ENCODE results near the gene HNRNPK.

DNA sequence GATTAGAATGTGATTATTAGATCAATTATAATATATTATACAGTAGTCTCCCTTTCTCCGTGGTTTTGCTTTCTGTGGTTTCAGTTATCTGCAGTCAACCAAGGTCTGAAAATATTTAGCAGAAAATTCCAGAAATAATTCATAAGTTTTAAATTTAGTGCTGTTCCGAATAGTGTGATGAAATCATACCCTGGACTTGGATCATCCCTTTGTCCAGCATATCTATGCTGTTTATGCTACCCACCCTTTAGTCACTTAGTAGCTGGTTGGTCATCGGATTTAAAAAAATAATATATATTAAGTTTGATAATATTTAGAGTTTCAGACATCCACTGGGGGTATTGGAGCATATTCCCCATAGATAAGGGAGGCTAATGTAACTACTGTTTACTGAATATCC, 20.2 kb upstream of the HNRNPK start:
- TF ChIP-seq RAD21 (IDR thresholded peaks at IDR 0.05; ENCODE audit: low read depth) (no peak), FOXM1 (IDR thresholded peaks at IDR 0.05; ENCODE audit: borderline replicate concordance, low read depth) (no peak), ZBTB7A (IDR thresholded peaks at IDR 0.05; ENCODE audit: low read depth) (no peak), CREB1 (IDR thresholded peaks at IDR 0.05; ENCODE audit: low read depth) (no peak), TAF1 (IDR thresholded peaks at IDR 0.05; ENCODE audit: low read depth) (no peak), TEAD4 (IDR thresholded peaks at IDR 0.05) (no peak), EP300 (IDR thresholded peaks at IDR 0.05; ENCODE audit: borderline replicate concordance) (no peak), CEBPB (IDR thresholded peaks at IDR 0.05) (no peak), EGR1 (IDR thresholded peaks at IDR 0.05) (no peak)
- TF ChIP-seq, protein P1, sequence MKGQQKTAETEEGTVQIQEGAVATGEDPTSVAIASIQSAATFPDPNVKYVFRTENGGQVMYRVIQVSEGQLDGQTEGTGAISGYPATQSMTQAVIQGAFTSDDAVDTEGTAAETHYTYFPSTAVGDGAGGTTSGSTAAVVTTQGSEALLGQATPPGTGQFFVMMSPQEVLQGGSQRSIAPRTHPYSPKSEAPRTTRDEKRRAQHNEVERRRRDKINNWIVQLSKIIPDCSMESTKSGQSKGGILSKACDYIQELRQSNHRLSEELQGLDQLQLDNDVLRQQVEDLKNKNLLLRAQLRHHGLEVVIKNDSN (IDR thresholded peaks at IDR 0.05): no peak
- TF ChIP-seq, protein P2, sequence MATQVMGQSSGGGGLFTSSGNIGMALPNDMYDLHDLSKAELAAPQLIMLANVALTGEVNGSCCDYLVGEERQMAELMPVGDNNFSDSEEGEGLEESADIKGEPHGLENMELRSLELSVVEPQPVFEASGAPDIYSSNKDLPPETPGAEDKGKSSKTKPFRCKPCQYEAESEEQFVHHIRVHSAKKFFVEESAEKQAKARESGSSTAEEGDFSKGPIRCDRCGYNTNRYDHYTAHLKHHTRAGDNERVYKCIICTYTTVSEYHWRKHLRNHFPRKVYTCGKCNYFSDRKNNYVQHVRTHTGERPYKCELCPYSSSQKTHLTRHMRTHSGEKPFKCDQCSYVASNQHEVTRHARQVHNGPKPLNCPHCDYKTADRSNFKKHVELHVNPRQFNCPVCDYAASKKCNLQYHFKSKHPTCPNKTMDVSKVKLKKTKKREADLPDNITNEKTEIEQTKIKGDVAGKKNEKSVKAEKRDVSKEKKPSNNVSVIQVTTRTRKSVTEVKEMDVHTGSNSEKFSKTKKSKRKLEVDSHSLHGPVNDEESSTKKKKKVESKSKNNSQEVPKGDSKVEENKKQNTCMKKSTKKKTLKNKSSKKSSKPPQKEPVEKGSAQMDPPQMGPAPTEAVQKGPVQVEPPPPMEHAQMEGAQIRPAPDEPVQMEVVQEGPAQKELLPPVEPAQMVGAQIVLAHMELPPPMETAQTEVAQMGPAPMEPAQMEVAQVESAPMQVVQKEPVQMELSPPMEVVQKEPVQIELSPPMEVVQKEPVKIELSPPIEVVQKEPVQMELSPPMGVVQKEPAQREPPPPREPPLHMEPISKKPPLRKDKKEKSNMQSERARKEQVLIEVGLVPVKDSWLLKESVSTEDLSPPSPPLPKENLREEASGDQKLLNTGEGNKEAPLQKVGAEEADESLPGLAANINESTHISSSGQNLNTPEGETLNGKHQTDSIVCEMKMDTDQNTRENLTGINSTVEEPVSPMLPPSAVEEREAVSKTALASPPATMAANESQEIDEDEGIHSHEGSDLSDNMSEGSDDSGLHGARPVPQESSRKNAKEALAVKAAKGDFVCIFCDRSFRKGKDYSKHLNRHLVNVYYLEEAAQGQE (IDR thresholded peaks at IDR 0.05; ENCODE audit: low read depth): no peak
